ENCODE results near the gene OSGEP.
A peak's percentile ranks its signal among the peaks of the same experiment; 100 is the strongest.

Gene OSGEP

GRCh38 chr14:20400965-20401593 is 53.5 kb downstream of the OSGEP start:
- no peaks in the 10 kb centered on the region for H3K27me3 ChIP-seq (replicated peaks; ENCODE audit: control insufficient read depth, insufficient read depth, low read length, poor library complexity, severe bottlenecking)
- H3K4me1 ChIP-seq (ENCODE audit: control insufficient read depth, insufficient read depth, low read length, poor library complexity, severe bottlenecking): no peaks in the 10 kb centered on the region
- no peak for DNase-seq
- no peak overlapping the region for H3K4me3 ChIP-seq (ENCODE audit: insufficient read depth, low read depth, low read length, poor library complexity, severe bottlenecking)
- H3K36me3 ChIP-seq (ENCODE audit: control insufficient read depth, insufficient read depth, low read length): peaks cover 68% of the 10 kb centered on the region
- H3K27ac ChIP-seq (ENCODE audit: insufficient read depth, low read length, poor library complexity, severe bottlenecking): peak overlapping the region; percentile 26
- no peaks in the 10 kb centered on the region for H3K9me3 ChIP-seq (ENCODE audit: control insufficient read depth, low read length)

GRCh38 chr14:20400589-20400964 is 54.0 kb downstream of the OSGEP start:
- no peaks in the 10 kb centered on the region for H3K9me3 ChIP-seq (ENCODE audit: control insufficient read depth, low read length)
- no peaks in the 10 kb centered on the region for H3K27me3 ChIP-seq (replicated peaks; ENCODE audit: control insufficient read depth, insufficient read depth, low read length, poor library complexity, severe bottlenecking)
- no peak for DNase-seq
- no peaks in the 10 kb centered on the region for H3K4me1 ChIP-seq (ENCODE audit: control insufficient read depth, insufficient read depth, low read length, poor library complexity, severe bottlenecking)
- H3K27ac ChIP-seq (ENCODE audit: insufficient read depth, low read length, poor library complexity, severe bottlenecking): peak overlapping the region; percentile 26
- H3K4me3 ChIP-seq (ENCODE audit: insufficient read depth, low read depth, low read length, poor library complexity, severe bottlenecking): no peak overlapping the region
- H3K36me3 ChIP-seq (ENCODE audit: control insufficient read depth, insufficient read depth, low read length): peaks cover 68% of the 10 kb centered on the region

GRCh38 chr14:20397511-20397910 is 57.1 kb downstream of the OSGEP start:
- H3K4me3 ChIP-seq (ENCODE audit: insufficient read depth, low read depth, low read length, poor library complexity, severe bottlenecking): no peak overlapping the region
- no peaks in the 10 kb centered on the region for H3K4me1 ChIP-seq (ENCODE audit: control insufficient read depth, insufficient read depth, low read length, poor library complexity, severe bottlenecking)
- H3K27ac ChIP-seq (ENCODE audit: insufficient read depth, low read length, poor library complexity, severe bottlenecking): no peak overlapping the region
- peaks cover 58% of the 10 kb centered on the region for H3K36me3 ChIP-seq (ENCODE audit: control insufficient read depth, insufficient read depth, low read length)
- no peak for DNase-seq
- no peaks in the 10 kb centered on the region for H3K9me3 ChIP-seq (ENCODE audit: control insufficient read depth, low read length)
- H3K27me3 ChIP-seq (replicated peaks; ENCODE audit: control insufficient read depth, insufficient read depth, low read length, poor library complexity, severe bottlenecking): no peaks in the 10 kb centered on the region

Measured in effector memory CD4-positive, alpha-beta T cell (primary cell).